ENCODE results near the gene BMP2K.

GRCh38 chr4:78803983-78804382 is 27.8 kb downstream of the BMP2K start:
- TF ChIP-seq EZH2phosphoT487 (IDR thresholded peaks at IDR 0.05; ENCODE audit: low read depth, severe bottlenecking, unreplicated experiment) (no peak), CTCF (IDR thresholded peaks at IDR 0.05; ENCODE audit: poor library complexity) (no peak)
